ENCODE data around the gene ATAD3C. TPM values are rescaled to one million over a fixed set of nuclear protein-coding genes. Genes with fewer than 3 reads are reported as not detected.
"Not testable (repeated sequence)": the region's sequence is repeated elsewhere in the genome, so short reads cannot be mapped to it uniquely, and the experiment has no call there.

Gene ATAD3C
- total RNA-seq, 1 experiment from 2014 or later: 0.05 TPM

GRCh38 chr1:1440262-1441001, 9.1 kb upstream of the ATAD3C start:
- no peak for DNase-seq (ENCODE audit: extremely low read depth, low read depth)

- no peak for DNase-seq (ENCODE audit: extremely low read depth, low read depth)
Measured at GRCh38 chr1:1441002-1441888, 8.2 kb upstream of the ATAD3C start.

- DNase-seq (ENCODE audit: extremely low read depth, low read depth): no peak
Measured at GRCh38 chr1:1442069-1442770, 7.3 kb upstream of the ATAD3C start.

GRCh38 chr1:1446631-1447030, 2.9 kb upstream of the ATAD3C start:
- DNase-seq (ENCODE audit: extremely low read depth, low read depth): not testable (repeated sequence)

GRCh38 chr1:1450616-1451015, 1.1 kb downstream of the ATAD3C start:
- not testable (repeated sequence) for DNase-seq (ENCODE audit: extremely low read depth, low read depth)

- no peak for DNase-seq (ENCODE audit: extremely low read depth, low read depth)
Measured at GRCh38 chr1:1451696-1452364, 2.3 kb downstream of the ATAD3C start.

- DNase-seq (ENCODE audit: extremely low read depth, low read depth): not testable (repeated sequence)
Measured at GRCh38 chr1:1452365-1452739, 2.9 kb downstream of the ATAD3C start.

- no peak for DNase-seq (ENCODE audit: extremely low read depth, low read depth)
Measured at GRCh38 chr1:1452882-1453281, 3.4 kb downstream of the ATAD3C start.

- DNase-seq (ENCODE audit: extremely low read depth, low read depth): not testable (repeated sequence)
Measured at GRCh38 chr1:1454286-1455056, 5.0 kb downstream of the ATAD3C start.

GRCh38 chr1:1455366-1455884, 5.9 kb downstream of the ATAD3C start:
- no peak for DNase-seq (ENCODE audit: extremely low read depth, low read depth)

- not testable (repeated sequence) for DNase-seq (ENCODE audit: extremely low read depth, low read depth)
Measured at GRCh38 chr1:1455934-1456333, 6.4 kb downstream of the ATAD3C start.

- DNase-seq (ENCODE audit: extremely low read depth, low read depth): not testable (repeated sequence)
Measured at GRCh38 chr1:1456683-1457255, 7.3 kb downstream of the ATAD3C start.

- not testable (repeated sequence) for DNase-seq (ENCODE audit: extremely low read depth, low read depth)
Measured at GRCh38 chr1:1459156-1459555, 9.7 kb downstream of the ATAD3C start.

- not testable (repeated sequence) for DNase-seq (ENCODE audit: extremely low read depth, low read depth)
Measured at GRCh38 chr1:1459711-1460110, 10.2 kb downstream of the ATAD3C start.

GRCh38 chr1:1460540-1461130, 11.1 kb downstream of the ATAD3C start:
- no peak for DNase-seq (ENCODE audit: extremely low read depth, low read depth)

- DNase-seq (ENCODE audit: extremely low read depth, low read depth): no peak
Measured at GRCh38 chr1:1461721-1462317, 12.3 kb downstream of the ATAD3C start.

- DNase-seq (ENCODE audit: extremely low read depth, low read depth): no peak
Measured at GRCh38 chr1:1462318-1462966, 13.0 kb downstream of the ATAD3C start.

- DNase-seq (ENCODE audit: extremely low read depth, low read depth): no peak
Measured at GRCh38 chr1:1463312-1463711, 13.8 kb downstream of the ATAD3C start.

All from NCI-H460 (cell line).